GM19239 (cell line): Measurements from ENCODE around the gene SLC1A1.
"Not testable (repeated sequence)": the region's sequence is repeated elsewhere in the genome, so short reads cannot be mapped to it uniquely, and the experiment has no call there.

Source experiments
- DNase-seq: peaks from one replicate; pipeline ENCODE4 v3.0.0; 2011; ENCODE audit warnings: low spot score; ENCODE audit not compliant: insufficient read length
- FAIRE-seq: peaks from 2 replicates; lab custom pipeline; 2011; peaks lifted over from hg19 to GRCh38; lab: Jason Lieb, UNC

The SLC1A1 gene

DNA sequence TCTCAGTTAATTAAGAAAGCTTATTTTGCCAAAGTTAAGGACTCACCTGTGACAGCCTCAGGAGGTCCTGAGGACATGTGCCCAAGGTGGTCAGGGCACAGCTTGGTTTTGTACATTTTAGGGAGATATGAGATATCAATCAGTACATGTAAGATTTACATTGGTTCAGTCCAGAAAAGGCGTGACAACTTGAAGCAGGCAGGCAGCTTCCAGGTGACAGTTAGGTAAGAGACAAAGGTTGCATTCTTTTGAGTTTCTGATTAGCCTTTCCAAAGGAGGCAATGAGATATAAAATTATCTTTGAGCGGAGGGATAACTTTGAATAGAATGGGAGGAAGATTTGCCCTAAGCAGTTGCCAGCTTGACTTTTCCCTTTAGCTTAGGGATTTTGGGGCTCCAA, 47.8 kb downstream of the SLC1A1 start:
- no peak for DNase-seq
- FAIRE-seq, result no peak

DNA sequence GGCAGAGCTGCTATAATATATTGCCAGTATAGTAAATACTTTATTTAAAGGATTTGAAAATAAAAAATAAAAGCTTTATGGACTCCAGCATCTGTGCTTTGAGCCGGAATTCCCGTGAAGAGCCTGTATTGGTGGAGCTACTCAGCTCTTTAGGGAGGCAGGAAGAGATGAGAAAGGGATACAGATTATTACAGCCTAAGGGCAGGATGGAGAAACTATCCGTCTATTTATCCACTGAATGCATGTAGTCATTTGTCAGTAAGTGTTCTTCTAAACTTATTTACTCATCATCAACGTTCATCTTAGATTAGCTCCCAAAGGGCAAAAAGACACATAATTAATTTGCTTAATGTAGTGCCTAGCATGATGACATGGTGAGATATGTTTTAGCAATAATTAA, 48.4 kb downstream of the SLC1A1 start:
- FAIRE-seq (no peak), DNase-seq (no peak)

DNA sequence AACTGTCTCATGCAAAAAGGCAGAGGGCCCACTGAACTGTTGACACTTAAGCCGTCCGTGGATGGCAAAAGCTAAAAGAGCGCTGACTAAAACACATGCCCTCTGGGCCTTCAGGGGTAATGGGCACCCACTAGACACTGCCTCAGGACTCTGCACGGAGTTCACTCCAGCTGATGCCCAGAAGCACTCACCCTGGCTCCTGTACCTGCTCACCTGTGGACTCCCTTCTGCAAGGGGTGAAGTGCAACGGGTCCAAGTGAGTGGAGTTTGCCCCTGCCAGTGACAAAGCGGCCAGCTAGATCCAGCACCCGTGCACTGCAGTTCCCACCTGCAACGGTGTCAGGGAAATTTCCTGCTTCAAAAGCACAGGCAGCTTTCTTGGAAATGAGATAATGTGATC, 50.2 kb downstream of the SLC1A1 start:
- DNase-seq, result no peak
- FAIRE-seq, result no peak

DNA sequence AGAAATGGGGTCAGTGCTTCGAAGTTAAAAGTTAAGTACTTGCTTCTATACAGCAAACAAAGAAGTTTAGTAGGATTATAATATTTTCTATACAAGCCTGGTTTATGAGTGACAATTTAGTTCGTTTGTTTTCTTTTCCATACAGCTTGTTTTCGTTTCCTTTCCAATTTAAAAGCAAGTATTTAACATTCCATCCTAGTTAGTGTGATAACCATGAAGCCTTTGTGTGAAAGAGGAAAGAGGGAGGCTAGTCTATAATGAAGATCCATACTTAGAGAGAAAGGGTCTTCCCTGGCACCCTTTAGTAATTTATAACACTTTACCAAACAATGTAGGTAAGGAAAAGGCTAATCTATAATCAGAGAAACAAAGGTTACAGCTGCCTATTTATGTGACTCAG, 51.0 kb downstream of the SLC1A1 start:
- FAIRE-seq (no peak), DNase-seq (no peak)

DNA sequence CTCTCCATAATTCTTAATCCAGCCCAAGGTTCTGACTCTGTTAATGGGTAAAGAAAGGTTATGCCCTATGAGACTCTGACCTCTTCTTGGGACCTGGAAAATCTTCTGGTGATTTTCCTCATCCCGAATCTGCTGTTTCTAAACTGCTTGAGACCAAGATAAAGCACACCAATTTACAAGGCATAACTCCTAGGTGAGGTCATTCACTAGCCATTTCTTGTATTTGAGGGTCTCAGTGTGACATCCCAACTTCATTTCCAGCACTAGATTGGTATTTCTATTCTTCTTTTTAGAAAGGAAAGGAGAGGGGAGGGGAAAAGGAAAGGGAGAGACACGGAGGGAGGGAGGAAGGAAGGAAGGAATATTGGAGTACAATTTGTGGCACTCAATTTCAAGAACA, 51.6 kb downstream of the SLC1A1 start:
- DNase-seq, result no peak
- FAIRE-seq, result no peak

DNA sequence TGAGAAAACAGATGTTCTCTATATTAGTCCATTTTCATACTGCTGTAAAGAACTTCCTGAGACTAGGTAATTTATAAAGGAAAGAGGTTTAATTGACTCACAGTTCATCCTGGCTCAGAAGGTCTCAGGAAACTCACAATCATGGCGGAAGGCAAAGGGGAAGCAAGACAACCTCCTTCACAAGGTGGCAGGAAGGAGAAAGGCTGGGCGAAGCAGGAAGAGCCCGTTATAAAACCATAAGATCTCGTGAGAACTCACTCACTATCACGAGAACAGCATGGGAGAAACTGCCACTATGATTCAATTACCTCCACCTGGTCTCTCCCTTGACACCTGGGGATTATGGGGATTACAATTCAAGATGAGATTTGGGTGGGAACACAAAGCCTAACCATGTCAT, 54.4 kb downstream of the SLC1A1 start:
- DNase-seq, FAIRE-seq: not testable (repeated sequence)

DNA sequence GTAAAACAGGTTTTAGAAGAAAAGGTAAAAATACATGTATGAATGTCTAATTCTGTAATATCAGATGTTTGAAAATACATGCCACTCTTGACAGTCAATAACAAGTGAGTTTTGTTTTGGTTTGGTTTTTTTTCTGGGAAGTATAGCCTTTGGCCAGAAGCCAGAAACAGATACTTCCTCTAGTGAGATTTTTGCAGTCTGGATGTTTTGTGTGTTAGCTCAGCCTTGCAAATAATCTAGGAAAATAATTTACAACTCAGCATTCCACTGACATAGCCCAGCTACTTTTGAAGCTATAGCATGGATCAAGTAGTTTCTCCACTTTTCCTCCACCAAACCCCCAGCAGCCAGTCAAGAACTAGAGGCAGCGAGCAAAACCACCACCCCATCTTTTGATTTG, 56.7 kb downstream of the SLC1A1 start:
- no peak for FAIRE-seq
- no peak for DNase-seq

DNA sequence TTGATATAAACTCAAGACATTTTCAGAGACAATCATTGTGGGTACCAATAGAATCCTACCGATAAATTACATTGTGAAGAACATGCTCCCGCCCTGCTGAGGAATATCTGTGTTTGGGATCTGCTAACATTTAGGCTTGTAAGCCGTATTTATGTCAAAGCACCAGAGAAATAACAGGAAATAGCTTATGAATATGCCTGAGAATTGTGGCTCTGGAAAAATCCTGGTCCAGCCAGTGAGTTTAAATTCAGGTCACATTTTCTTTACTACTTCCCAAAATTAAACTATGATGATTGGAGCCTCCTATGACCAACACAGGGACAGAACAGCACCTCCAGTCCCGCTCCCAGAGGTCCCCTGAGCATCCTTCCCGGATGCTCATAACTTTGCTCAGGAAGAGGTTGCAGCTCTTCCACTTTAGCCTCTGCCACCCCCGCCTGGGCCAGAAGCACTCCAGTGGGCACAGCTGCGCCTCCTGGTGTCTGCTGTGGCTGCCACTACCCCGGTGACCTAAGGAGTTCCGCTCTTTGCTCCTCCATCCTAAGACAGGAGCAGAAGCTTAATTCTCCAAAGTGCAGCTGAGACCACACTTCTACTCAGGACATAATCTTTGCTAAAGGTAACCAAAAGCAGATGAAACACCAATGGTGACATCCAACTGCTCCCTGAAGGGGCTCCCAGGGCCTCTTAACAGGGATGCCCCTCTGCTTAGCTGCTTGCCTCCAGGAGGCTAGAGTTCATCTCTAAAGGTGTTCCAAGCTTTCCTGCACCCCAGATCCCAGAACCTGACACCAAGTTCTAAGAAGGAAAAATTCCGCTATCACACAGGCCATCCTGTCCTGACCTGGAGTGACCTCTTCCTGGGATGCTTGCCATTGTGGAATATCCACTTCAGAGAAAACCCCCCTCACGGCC, 58.8 kb downstream of the SLC1A1 start:
- FAIRE-seq, result peak; percentile 44
- no peak for DNase-seq

DNA sequence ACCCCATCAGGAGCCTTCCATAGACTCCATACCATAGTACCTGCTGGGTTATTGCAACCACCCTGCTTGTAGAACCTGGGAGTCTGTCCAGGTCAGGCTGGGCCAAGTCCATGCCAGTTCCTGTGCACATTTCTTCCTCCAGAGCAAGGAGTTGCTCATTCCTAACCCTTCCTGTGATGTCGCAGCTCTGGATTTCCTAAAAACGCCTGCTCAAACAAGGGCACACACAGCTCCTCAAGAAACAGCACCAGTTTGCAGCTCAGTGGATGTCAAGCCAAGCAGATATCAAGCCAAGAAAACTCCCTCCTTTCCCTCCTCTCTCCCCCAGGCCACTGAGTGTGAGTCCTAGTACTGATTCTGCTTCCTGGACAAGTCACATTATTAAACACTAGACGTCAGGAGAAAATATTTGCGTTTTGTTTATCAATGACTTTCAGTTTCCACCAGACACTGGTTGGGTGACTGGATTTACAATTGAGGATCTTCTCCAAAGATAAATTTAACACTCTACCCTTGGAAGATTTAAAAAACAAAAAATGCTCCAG, 59.6 kb downstream of the SLC1A1 start:
- FAIRE-seq (peak; percentile 21), DNase-seq (no peak)

DNA sequence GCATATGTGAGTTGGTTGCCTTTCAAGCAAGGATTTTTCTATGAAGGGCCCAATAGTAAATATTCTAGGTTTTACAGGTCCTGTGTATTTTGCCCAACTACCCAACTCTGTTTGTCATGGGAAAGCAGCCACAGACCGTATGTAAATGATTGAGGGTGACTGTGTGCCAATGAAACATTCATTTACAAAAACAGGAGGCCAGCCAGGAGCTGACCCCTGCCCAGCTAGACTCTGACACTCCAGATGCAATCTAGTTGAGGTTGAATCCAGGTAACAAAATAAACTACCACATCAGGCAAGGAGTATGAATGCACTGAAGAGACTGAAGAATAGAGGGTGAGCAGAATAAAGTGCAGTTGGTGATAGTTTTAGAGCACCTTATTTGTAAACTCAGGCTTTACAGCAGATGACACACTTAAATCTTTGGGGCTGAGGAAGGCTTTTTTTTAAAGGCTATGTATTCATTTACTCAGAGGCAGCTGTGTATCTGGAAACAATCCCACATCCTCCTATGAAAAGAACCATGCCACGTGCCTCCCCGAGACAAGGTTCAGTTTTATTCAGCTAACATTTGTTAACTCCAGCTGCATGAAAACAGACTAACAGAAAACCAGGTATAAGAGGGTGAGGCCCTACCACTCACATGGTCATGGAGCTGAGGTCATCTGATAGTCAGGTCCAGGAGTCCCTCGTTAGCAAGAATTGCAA, 60.7 kb downstream of the SLC1A1 start:
- DNase-seq (no peak), FAIRE-seq (peak; percentile 68)

DNA sequence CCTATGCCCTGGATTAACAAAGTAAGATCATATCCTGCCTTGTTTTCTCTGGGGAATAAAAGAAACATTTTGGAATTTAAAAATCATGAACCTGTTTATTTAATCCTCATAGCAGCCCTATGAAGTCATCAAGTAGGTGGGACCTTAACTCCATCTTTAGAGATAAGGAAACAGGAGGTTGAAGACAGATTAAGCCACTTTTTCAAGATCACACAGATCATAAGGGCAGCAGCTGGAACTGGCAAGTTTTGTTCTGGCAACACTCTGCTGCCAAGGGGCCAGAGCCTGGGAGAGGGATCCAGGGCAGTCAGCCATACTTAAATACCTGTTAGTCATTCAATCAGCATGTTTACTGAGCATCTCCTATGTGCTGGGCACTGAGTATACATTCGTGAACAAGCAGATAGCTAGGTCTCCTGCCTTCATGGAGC, 63.7 kb downstream of the SLC1A1 start:
- FAIRE-seq (no peak), DNase-seq (no peak)

DNA sequence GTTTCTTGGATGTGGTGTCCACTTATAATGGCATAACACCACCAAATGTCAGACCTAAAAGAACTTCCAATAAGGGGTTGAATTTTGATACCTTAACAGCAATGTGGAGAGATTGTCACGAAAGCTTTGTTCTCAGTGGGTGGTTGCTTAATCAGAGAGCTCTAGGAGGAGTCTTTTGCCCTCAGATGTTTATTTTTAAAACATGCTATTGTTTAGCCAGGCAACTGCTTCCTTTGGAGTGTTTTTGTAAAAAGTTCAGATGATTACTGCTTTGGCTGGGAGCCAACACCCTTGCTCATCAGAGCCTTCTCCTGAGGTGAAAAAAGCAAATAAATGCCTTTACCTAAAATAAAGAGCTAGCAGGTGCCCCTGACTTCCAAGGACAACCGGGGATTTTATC, 65.0 kb downstream of the SLC1A1 start:
- DNase-seq, result no peak
- FAIRE-seq, result no peak

DNA sequence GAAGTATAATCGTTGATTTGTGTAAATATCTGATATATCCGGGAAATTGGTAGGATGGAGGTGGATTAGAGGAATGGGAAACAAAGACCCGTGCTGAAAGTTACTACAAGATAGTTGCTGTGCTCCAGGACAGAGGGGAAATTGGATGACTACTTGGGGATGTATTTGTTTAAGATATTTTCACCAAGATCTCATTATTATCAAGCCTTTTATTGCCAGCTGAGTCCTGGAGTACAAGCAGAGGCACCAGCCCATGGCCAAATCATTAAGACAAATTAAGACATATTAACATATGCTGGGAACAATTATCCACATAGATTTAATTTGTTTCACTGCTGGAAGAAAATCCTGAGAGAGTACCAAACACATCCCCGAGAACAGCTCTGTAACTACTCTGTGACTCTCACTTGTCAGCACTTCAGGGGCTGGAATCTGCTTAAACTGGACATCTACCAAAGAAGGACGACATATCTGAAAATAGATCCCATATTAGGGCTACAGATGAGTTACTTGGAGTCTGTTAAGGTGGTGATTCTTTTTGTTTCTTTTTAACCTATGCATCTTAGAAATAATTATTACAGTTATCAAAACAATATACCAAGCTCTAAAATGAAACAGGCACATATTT, 68.2 kb downstream of the SLC1A1 start:
- FAIRE-seq, result peak; percentile 11
- no peak for DNase-seq

DNA sequence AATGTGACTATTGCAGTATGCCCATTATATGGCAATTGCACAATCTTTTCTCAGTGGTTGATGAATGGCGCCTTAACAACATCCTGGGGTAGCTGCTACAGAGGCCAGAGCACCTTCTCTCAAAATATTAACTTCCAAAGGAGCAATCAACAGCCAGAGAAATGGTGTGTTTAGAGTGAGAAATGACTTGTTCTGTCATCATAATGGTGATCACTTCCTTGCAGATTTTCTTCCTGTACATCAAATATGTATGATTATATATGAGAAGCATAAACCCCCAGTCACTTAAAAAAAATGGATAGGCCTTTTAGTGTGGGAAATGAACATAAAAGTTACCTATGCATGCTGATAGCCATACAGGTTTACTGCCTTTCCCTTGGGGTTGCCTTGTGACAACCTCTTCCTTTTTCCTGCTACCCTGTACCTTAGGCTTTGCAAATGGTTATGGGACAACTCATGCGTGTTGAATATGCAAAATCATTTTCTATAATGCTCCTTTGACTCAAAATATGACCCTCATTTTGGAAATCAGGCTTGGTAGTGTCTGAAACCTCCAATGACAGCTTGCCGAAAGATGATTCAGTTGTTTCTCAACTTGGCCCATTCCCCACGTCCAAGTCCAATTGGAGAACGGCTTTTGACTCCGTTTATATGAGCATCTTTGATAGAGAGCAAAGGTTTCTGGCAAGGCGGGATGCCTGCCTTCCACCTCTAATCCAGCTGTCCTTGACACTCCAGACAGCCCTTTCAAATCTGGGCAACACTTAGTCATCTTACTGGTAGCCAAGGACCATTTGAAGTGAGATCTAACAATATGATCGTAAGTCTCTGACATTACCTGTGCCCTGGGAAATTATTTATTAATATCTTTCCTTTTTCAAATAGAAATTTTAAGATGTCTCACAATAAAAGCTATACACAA, 69.3 kb downstream of the SLC1A1 start:
- DNase-seq (peak; percentile 29), FAIRE-seq (peak; percentile 77)

DNA sequence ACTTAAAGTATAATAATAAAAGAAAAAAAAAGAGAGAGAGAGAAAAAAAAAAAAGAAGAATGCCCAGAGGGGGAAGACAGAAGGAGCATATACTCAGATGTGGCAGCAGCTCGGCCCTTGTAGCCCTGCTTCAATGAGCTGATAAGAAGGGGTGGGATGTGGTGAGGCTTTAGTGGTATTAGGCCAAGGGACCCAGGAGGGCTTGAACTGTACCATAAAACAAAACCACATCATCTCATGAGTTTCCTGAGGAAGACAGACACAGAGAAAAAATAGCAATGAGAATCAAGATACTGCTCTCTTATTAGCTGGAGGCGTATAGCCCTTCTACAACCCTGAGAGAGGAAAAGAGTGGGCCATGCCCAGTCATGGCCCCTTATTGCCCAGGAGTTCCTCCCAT, 72.8 kb downstream of the SLC1A1 start:
- FAIRE-seq (no peak), DNase-seq (no peak)

DNA sequence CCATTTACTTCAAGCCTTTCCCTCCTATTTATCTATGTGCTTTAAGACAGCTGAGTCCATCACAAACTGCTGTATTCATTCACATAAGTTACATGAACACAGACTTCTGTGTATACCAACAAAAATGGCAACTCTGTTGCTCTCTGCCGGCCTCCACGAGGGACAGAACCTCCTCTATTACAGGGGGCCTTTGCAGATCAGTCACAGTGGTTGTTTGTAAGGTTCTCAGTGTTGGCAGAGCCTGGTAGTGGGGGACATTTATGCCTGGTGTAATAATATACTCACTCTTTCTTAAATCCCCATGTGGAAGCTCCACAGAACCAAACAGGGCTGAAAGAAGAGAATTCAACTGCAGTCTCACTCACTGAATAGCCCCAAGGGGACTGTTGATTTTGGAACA, 76.5 kb downstream of the SLC1A1 start:
- FAIRE-seq, result no peak

DNA sequence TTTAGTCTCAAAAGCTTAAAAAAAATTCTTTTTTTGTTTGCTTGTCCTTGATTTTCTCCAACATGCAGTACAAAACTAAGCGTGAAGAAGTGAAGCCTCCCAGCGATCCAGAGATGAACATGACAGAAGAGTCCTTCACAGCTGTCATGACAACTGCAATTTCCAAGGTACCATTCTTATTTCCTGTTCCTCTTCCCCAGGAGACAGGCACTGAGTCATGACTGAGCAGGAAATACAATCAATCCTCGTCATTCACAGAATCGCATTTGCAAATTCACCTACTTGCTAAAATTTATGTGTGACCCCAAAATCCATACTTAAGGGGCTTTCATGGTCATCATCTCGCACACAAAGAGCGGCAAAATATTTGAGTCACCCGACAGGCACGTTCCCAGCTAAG, 77.3 kb downstream of the SLC1A1 start:
- FAIRE-seq (no peak), DNase-seq (no peak)

More for the DNA sequence above, 76.5 kb downstream of the SLC1A1 start:
- no peak for DNase-seq

DNA sequence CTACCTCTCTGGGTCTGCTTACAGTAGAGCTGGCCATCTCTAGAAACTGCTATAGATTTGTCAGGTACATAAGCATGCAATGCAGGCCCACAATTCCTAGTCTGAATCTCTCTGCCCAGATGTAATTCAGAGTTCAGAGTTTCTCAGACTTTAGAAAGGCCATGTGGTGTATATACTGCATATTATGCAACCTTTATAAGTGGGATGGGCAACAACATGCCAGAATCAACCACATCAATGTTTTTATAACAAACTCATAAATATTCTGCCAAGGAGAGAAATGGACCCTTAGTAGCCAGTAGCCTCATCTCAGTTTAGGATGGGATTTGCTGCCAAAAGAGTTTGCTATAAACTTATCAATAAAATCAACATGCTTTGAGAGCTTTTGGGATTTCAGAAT, 78.8 kb downstream of the SLC1A1 start:
- FAIRE-seq, result no peak
- DNase-seq, result no peak

DNA sequence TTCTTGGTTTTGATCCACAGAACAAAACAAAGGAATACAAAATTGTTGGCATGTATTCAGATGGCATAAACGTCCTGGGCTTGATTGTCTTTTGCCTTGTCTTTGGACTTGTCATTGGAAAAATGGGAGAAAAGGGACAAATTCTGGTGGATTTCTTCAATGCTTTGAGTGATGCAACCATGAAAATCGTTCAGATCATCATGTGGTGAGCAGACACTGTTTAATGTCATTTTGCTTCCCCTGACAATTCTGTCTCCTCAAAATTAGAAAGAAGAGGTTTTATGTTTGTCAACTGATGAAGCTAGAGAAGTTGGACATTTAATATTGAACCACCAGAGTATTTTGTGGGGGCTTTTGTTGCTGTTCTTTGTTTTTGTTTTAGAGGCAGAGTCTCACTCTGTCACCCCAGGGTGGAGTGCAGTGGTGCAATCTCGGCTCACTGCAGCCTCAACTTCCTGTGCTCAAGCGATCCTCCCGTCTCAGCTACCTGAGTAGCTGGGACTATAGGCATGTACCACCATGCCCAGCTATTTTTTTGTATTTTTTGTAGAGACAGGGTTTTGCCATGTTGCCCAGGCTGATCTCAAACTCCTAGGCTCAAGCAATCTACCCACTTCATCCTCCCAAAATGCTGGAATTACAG, 82.0 kb downstream of the SLC1A1 start:
- DNase-seq (no peak), FAIRE-seq (no peak)
